Stimulated activated CD8-positive, alpha-beta memory T cell treated with anti-CD3 and anti-CD28 coated beads, Interleukin-15, amount 100 ng/mL, for 48 hours (primary cell): ENCODE results near the gene YRDC.

Source experiments
- DNase-seq, 2 donors: peaks; one replicate each; pipeline ENCODE4 v3.0.0-alpha.2; 2020; ENCODE audit warnings: low read depth in 2 of 2

Gene YRDC

DNA sequence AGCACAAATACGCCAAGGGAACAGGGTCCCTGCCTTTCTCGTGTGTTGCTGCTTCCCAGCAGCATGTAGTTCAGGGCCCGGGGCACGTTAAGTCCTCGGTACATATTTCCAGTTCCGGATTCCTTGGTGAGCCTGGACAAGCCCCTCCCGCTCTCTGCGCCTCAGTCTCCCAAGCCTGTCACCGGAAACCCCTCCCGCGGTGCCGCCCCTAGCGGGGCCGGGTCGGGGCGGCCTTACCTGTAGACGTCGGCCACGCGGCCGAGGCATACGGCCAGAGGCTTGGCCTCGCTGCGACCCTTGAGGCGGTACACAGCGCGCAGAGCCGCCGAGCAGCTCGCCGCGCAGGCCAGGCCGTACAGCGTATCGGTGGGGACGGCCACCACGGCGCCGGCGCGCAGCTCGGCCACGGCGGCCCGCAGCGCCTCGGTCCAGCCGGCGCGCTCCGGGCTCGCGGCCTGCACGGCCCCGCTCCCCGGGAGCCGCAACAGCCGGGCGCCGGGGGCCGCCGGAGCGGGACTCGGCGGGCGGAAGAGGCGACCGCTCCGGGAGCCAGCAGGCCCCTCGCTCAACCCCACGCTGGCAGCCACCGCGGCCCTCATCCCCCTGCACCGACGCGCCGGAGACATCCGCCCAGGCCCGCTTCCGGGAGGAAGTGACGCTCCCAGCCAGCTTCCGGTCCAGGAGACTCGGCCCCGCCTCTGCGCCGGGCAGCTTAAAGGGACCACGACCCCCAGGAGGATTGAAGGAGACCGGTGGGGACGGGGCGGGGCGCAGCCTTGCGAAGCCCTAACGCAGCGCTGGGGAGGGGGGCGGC is at the start of gene YRDC, which contains the start of gene C1orf122:
Gene YRDC, minus strand, starts transcription at position 654 of the 814 bp plus-strand sequence. Its CDS starts 28 bp downstream, at position 626.
Gene C1orf122, plus strand, starts transcription at position 236 of the 814 bp plus-strand sequence. CDS start 615 bp downstream, outside the sequence.
- peak; percentile 90 to 93 for DNase-seq

- no peak for DNase-seq
Measured at GRCh38 chr1:37854406-37854805, 46.4 kb upstream of the YRDC start.

DNA sequence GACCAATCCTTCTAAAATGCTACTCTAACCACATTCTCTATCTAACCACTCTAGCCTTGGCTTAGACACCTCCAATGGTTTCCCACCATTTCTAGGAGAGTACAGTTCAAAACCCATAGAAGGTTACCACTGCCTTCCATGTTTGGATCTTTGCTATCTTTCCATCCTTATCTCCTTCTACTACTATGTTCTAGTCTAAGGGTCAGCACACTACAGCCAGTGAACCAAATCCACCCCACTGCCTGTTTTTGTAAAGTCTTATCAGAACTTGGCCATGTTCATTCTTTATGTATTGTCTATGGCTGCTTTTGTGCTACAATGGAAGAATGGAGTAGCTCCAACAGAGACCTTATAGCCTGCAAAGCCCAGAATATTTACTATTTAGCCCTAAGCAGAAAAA is 45.1 kb upstream of the YRDC start:
- no peak for DNase-seq

DNA sequence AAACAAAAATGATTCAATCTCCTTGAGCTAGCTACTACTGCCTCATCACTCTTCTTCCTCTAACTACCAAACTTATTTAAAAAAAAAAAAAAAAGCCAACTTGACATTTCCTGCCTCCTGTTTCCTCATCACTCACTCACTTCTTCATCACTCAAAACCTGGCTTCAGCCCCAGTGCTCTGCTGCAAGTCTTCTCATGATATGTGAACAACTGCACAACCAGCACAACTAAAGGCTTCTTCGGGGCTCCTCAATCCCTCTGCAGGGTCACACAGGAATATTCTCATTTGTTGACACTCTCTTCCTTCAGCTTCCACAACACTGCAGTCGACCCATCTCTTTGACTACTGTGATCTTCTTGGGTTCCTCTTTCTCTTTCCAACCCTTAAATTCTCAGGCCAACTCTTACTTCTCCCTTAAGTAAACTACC is 43.8 kb upstream of the YRDC start:
- no peak for DNase-seq

DNA sequence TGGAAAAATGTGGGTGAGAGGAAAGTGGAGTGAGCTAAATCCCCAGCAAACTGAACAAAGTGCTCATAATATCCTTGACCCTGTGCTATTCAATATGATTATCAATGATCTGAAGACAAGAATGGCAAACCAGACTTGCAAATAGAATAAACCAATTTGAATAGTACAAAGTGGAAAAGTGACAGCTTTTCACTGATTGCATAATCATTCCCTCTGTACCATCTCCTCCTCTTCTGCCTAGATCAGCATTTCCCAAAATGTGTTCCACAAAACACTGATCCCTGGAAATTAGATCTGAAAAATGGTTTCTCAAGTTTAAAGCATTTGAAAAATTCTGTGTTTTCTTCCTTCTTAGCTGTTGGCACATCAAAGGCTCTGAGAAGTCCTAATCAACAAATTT is 43.3 kb upstream of the YRDC start:
- DNase-seq: no peak

GRCh38 chr1:37850352-37850955 is 42.4 kb upstream of the YRDC start:
- no peak for DNase-seq

DNA sequence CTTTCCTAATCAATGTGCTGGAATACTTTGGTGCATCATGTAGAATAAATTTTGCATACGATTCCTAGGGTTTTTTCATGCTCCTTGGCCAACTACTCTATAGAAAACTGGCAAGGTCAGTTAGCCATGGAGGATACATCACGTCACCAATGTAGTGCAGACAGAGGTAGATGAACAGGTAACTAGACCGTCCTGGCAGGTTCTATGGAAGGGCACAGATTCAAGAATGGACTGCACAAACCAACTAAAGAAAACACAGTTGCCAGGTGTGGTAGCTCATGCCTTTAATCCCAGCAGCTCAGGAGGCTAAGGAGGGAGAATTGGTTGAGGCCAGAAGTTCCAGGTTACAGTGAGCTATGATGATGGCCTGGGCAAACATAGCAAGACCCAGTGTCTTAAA is 41.5 kb upstream of the YRDC start:
- no peak for DNase-seq

- no peak for DNase-seq
Measured at GRCh38 chr1:37846647-37847339, 38.8 kb upstream of the YRDC start.

- DNase-seq: no peak
Measured at GRCh38 chr1:37845786-37846185, 37.8 kb upstream of the YRDC start.

DNA sequence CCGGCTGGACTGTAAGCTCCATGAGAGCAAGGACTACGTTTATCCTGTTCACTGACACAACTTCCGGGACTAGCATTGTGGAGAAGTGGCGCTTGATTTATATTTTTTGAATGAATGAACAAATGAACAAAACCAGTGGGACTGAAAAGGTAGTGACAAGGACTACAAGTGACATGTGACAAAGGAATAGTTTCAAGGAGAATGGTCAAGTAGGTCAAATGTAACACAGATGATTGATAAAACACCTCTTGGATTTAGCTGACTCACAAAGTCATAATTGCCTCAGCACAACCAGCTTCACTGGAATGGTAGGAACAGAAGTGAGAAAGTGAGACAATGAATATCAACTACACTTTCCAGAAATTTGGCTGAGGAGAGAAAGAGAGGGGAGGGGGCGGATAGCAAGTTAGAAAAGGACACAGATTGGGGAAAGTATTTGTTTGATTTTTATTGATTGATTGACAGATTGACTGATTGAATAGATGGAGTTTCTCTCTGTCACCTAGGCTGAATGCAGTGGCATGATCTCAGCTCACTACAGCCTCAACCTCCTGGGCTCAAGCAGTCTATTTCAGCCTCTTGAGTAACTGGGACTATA is 37.1 kb upstream of the YRDC start:
- no peak for DNase-seq

GRCh38 chr1:37844536-37844935 is 36.5 kb upstream of the YRDC start:
- DNase-seq: no peak

DNA sequence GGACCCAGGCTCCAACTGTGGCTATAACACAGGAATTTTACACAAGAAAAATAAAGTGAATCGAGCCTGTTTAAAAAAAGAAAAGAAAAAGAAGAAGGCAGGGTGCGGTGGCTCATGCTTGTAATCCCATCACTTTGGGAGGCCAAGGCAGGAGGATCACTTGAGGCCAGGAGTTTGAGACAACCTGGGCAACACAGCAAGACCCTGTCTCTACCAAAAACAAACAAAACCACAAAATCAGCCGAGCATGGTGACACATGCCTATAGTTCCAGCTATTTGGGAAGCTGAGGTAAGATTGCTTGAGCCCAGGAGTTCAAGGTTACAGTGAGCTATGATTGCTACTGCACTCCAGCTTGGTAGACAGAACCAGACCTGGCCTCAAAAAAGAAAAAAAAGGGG is 33.6 kb upstream of the YRDC start:
- no peak for DNase-seq

GRCh38 chr1:37840711-37841110 is 32.7 kb upstream of the YRDC start:
- no peak for DNase-seq

DNA sequence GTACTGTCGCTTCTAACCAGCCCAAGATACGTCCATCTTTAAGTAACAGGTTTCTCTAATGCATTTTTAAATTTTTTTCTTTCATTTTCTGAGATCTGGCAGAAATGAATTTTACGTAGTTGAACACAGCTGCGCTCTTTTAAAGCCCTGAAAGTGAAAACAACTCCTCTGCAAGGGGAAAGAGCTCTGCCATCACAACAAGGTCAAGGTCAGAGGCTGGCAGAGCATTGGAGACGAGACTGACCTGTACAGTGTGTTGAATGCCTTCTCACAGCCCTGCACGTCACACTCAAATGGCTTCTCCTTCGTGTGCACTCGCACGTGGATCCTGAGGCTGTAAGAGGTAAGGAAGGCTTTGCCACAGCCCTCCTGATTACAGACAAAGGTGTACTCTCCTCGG is 31.7 kb upstream of the YRDC start:
- DNase-seq: no peak

DNA sequence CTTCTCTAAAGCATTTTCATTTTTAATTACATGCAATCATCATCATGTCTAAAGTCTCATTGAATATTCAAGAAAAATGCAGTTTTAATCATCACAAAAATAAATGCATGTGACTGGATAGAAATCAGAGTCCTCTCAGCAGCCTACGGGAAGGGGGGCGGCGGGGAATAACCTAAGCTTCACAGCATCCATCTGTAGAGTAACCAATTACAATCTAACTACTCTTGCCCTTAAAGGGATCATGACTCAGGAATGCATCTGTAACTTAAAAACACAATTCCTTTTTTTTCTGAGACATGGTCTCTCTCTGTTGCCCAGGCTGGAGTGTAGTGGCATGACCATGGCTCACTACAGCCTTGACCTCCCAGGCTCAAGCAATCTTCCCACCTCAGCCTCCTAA is 28.8 kb upstream of the YRDC start:
- DNase-seq: no peak

DNA sequence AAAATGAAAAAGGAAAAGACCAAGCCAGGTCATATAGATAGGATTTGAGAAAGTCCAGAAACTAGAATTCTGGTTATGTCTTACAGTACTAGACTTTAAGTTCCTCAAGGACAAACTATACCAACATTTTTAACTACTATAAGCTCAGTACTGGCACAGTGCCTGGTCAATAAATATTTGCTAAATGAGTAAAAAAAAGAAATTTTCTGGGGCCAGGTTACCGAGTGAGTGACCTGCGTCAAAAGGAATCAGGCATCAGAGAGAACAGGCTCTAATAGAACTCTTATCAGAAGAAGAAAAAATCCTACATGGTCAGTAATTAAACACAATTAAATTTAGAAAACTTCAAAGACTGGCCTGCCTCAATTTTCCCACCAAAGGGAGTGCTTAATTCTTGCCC is 23.8 kb upstream of the YRDC start:
- DNase-seq: no peak

- DNase-seq: no peak
Measured at GRCh38 chr1:37831109-37831508, 23.1 kb upstream of the YRDC start.

DNA sequence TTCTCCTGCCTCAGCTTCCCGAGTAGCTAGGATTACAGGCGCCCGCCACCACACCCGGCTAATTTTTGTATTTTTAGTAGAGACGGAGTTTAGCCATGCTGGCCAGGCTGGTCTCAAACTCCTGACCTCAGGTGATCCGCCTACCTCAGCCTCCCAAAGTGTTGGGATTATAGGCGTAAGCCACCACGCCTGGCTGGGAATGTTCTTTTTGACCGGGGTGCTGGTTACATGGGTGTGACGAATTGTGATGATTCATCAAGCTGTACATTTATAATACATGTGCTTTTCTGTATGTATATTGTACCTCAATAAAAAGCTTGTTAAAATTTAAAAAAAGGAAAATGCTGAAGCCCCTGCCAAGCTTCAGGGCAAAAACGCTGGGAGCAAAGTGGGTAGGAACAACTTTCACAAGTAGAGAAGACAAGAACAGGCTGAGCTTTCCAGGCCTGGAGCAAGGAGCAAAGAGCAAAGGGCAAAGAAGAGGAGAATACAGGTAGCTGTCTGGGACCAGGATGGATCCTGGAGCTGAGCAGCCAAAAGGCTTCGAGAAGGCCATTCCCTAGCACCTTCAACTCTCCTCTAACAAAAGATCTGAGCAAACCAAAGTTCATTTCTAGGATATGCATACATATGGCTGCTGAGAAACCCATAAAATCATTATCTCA is 20.5 kb upstream of the YRDC start:
- no peak for DNase-seq

- no peak for DNase-seq
Measured at GRCh38 chr1:37825506-37825905, 17.5 kb upstream of the YRDC start.

- DNase-seq: no peak
Measured at GRCh38 chr1:37824001-37824400, 16.0 kb upstream of the YRDC start.

DNA sequence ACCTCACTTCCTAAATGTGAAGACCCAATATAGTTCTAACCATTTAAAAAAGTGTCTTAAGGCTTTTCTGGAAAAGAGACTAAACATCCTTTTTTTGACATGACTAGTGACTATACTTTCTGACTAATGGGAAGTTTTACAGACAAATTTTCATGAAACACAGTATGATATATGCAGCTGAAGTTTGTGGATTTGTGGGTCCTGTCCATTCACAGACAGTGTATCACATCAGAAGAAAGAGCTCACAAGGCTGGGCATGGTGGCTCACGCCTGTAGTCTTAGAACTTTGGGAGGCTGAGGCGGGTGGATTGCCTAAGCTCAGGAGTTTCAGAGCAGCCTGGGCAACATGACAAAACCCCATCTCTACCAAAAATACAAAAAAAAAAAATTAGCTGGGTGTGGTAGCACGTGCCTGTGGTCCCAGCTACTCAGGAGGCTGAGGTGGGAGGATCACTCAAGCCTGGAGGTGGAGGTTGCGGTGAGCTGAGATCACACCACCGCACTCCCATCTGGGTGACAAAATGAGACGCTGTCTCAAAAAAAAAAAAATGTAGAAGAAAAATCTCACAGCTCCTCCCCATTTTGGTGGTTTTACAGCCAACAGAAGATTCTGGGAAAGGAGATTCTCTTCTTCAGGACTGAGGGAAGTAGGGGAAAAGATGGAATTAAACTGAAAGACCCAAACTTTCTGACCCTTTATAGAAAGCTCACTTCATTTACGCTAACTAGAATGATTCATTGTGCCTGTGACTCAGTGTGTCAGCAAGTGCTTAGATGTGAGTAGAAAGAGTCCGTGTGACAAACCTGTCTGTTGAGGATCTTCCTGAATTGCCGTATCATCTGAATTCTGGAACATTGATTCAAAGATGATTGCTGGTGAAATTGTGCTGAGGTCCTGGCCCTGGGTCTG is 15.2 kb upstream of the YRDC start:
- peak in 1 of 2 donors; percentile 5 for DNase-seq
